Tibial nerve (tissue), 4 donors: ENCODE measurements around the gene BFSP1. TPM values are rescaled to one million over a fixed set of nuclear protein-coding genes. Genes with fewer than 3 reads are reported as not detected.

ENCODE experiments used
- DNase-seq, 2 donors: peaks; one replicate each; pipeline ENCODE4 v3.0.0-alpha.2; 2019; ENCODE audit warnings: low spot score in 2 of 2
- H3K27ac ChIP-seq, 4 donors: fragments of 200-600 bp; sonication (generic) in 3 of 4; one replicate each; pipeline ENCODE4 v1.5.1; 2017 to 2019; ENCODE audit warnings: mild to moderate bottlenecking in 1 of 4
- H3K27me3 ChIP-seq, 2 donors: fragments of 200-600 bp; sonication (generic) in 1 of 2; one replicate each; pipeline versions ENCODE4 v1.5.1 to v1.6.0; 2017 to 2019
- H3K36me3 ChIP-seq, 3 donors: fragments of 200-600 bp; sonication (generic); one replicate each; pipeline ENCODE4 v1.5.1; 2018 to 2019
- H3K4me1 ChIP-seq, 4 donors: fragments of 200-600 bp; sonication (generic) in 3 of 4; one replicate each; pipeline ENCODE4 v1.5.1; 2017 to 2019
- H3K4me3 ChIP-seq, 4 donors: fragments of 200-600 bp; sonication (generic) in 3 of 4; one replicate each; pipeline ENCODE4 v1.5.1; 2017 to 2019; ENCODE audit warnings: mild to moderate bottlenecking in 1 of 4, moderate library complexity in 1 of 4
- H3K9me3 ChIP-seq, 4 donors: fragments of 200-600 bp; sonication (generic) in 3 of 4; one replicate each; pipeline ENCODE4 v1.5.1; 2017 to 2019
- EP300 ChIP-seq, 2 donors: sonication (generic); formaldehyde crosslinking; IDR thresholded peaks; one replicate each; pipeline ENCODE4 v1.6.1; 2017; ENCODE audit warnings: antibody characterized with exemption in 2 of 2, mild to moderate bottlenecking in 1 of 2
- POLR2A ChIP-seq, 2 donors: fragments of 450-650 bp; IDR thresholded peaks; one replicate each; pipeline ENCODE4 v1.6.1; 2017; ENCODE audit warnings: antibody characterized with exemption in 2 of 2, mild to moderate bottlenecking in 2 of 2, moderate library complexity in 2 of 2
- WGBS, 2 donors: methylation state at CpG; one replicate each; pipeline ENCODE4 v1.1.5; 2018; 5-methylcytosine and 5-hydroxymethylcytosine counted together
- total RNA-seq, 4 donors: library from RNA; depleted of rRNA; stranded (reverse); fragments of >200 nt; gene quantifications; one replicate each; pipeline ENCODE4 v1.1.0, GENCODE V29; 2016
- TF ChIP-seq, protein P1 (sequence below), 5 experiments: fragments of 200-600 bp in 3 of 5; fragments of 450-650 bp in 2 of 5; sonication (generic) in 3 of 5; IDR thresholded peaks; one replicate each; pipeline ENCODE4 v1.5.1; 2016 to 2019; ENCODE audit warnings: antibody characterized with exemption in 5 of 5, mild to moderate bottlenecking in 3 of 5, moderate library complexity in 2 of 5

The BFSP1 gene
- total RNA-seq, 4 donors from 2014 or later = 0.39 to 5.9 (median 0.63) TPM; not detected in 1

DNA sequence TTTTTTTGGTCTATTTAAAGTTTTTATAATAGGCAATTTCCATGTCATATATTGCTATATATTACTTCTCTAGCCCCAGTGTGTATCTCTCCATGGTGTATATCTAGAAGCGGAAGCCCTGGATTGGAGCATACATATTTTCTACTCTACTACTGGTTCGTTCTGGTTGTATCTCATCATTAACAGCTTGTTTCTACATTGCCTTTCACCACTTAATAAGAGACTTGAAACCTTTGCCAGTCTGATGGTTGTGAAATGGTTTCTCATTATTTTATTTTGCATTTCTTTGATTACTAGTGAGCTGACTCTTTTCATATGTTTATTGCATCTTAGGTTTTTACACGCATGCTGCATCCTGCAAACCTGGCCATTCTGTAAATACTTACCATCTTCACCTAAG is 42.3 kb upstream of the BFSP1 start:
- Histone ChIP-seq H3K27ac (peak overlapping the region in 1 of 4 donors; percentile 6), H3K27me3 (no peaks in the 10 kb centered on the region), H3K4me1 (peaks cover 0 to 54% (median 4%) of the 10 kb centered on the region in 4 donors), H3K9me3 (no peaks in the 10 kb centered on the region), H3K36me3 (no peaks in the 10 kb centered on the region), H3K4me3 (no peak overlapping the region)
- no peak for DNase-seq
- WGBS, 2 donors = 78 to 84% methylated on average over 3 of the region's 3 CpGs
- no peak for TF ChIP-seq EP300 (IDR thresholded peaks at IDR 0.05)
- TF ChIP-seq, protein P1, sequence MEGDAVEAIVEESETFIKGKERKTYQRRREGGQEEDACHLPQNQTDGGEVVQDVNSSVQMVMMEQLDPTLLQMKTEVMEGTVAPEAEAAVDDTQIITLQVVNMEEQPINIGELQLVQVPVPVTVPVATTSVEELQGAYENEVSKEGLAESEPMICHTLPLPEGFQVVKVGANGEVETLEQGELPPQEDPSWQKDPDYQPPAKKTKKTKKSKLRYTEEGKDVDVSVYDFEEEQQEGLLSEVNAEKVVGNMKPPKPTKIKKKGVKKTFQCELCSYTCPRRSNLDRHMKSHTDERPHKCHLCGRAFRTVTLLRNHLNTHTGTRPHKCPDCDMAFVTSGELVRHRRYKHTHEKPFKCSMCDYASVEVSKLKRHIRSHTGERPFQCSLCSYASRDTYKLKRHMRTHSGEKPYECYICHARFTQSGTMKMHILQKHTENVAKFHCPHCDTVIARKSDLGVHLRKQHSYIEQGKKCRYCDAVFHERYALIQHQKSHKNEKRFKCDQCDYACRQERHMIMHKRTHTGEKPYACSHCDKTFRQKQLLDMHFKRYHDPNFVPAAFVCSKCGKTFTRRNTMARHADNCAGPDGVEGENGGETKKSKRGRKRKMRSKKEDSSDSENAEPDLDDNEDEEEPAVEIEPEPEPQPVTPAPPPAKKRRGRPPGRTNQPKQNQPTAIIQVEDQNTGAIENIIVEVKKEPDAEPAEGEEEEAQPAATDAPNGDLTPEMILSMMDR (IDR thresholded peaks at IDR 0.05) = no peak
- TF ChIP-seq POLR2A (IDR thresholded peaks at IDR 0.05) = no peak

DNA sequence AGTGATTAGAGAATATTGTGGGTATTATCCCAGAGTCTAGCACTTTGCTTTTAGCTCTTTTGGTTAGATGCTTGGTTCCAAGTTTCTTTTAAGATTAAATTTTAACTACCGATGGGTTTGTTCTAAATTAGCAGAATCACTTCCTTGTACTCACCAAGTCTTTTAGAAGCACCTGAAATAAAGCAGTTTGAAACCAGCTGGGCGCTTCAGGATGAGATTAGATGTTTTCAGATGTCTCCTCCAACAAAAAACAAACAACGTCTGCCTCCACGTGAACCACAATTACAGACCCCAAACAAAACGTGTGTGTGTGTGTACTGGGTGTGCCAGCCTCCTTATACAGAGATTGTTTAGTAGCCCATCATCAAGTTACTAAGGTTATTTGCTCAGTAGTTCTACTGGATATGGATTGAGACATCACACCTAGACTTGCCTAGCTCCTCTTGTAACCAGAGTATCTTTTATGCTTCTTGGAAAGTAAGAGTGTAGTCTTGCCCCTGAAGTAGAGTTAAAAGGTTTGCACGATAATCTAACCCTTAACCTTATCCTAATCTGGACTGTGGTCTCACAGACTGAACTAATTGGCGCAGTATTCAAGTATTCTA is 41.0 kb upstream of the BFSP1 start:
- 54 to 61% methylated on average over 7 of the region's 7 CpGs for WGBS, 2 donors
- TF ChIP-seq, protein P1 (IDR thresholded peaks at IDR 0.05) = no peak
- no peak for TF ChIP-seq EP300 (IDR thresholded peaks at IDR 0.05)
- no peak for TF ChIP-seq POLR2A (IDR thresholded peaks at IDR 0.05)
- Histone ChIP-seq H3K36me3 (no peaks in the 10 kb centered on the region), H3K4me1 (peaks cover 0 to 61% (median 7%) of the 10 kb centered on the region in 4 donors), H3K9me3 (no peaks in the 10 kb centered on the region), H3K4me3 (peak overlapping the region in 1 of 4 donors; percentile 87), H3K27me3 (no peaks in the 10 kb centered on the region), H3K27ac (peak overlapping the region in 1 of 4 donors; percentile 97)
- no peak for DNase-seq

- no peak for DNase-seq
- 24 to 32% methylated on average over 6 of the region's 6 CpGs for WGBS, 2 donors
- Histone ChIP-seq H3K27me3 (no peaks in the 10 kb centered on the region), H3K36me3 (no peaks in the 10 kb centered on the region), H3K27ac (peak overlapping the region; percentile 91 to 99 (median 98)), H3K4me1 (peaks cover 0 to 54% (median 7%) of the 10 kb centered on the region in 4 donors), H3K9me3 (no peaks in the 10 kb centered on the region), H3K4me3 (peak overlapping the region; percentile 84 to 96 (median 91))
- TF ChIP-seq POLR2A (IDR thresholded peaks at IDR 0.05) (no peak), EP300 (IDR thresholded peaks at IDR 0.05) (no peak)
- TF ChIP-seq, protein P1 (IDR thresholded peaks at IDR 0.05) = no peak
Observed at GRCh38 chr20:17571153-17571527, 40.0 kb upstream of the BFSP1 start.

DNA sequence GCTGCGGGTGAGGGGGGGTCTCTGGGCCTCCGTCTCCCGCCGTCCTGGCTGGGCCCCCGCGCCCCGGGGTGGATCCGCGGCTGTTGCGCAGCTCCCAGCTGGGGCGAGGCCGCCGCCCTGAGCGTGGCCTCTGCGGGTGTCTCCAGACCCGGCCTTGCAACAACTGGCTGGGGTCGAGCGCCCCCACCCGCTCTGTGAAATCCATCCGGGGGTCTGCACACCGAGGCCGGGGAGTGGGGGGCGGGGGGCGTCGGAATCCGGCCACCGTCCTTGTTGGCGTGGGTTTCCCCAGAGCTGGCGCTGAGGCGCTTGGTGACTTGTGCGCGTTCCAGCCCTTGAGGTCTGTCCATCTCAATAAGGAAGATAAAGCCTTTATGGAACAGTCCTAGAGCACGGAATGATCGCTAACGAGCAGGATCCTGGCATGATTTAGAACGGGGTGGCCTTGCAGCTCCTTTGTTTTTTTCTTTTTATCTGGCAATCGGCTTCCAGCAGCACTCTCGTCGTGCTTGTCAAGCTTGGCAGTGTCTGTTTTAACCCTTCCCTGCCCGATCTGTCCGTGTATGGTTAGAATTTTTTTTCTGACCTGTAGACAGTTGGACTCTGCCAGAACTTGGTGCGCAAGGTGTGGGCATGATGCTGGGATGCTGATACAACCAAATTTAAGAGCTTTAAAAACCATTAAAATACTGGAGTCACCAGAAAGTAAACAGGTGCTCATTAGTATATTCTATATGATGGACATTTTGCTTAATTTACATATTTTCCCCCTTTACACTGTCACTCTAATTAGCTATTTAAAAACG is 39.4 kb upstream of the BFSP1 start:
- peak overlapping the region; percentile 91 to 99 (median 98) for H3K27ac ChIP-seq
- peaks cover 0 to 51% (median 7%) of the 10 kb centered on the region in 4 donors for H3K4me1 ChIP-seq
- H3K9me3 ChIP-seq = no peaks in the 10 kb centered on the region
- TF ChIP-seq EP300 (IDR thresholded peaks at IDR 0.05) = no peak
- no peak for TF ChIP-seq POLR2A (IDR thresholded peaks at IDR 0.05)
- DNase-seq = peak; percentile 23 to 42
- H3K36me3 ChIP-seq = no peaks in the 10 kb centered on the region
- peak overlapping the region; percentile 84 to 96 (median 91) for H3K4me3 ChIP-seq
- 1 to 2% methylated on average over 17 to 28 of the region's 43 CpGs for WGBS, 2 donors
- no peaks in the 10 kb centered on the region for H3K27me3 ChIP-seq

DNA sequence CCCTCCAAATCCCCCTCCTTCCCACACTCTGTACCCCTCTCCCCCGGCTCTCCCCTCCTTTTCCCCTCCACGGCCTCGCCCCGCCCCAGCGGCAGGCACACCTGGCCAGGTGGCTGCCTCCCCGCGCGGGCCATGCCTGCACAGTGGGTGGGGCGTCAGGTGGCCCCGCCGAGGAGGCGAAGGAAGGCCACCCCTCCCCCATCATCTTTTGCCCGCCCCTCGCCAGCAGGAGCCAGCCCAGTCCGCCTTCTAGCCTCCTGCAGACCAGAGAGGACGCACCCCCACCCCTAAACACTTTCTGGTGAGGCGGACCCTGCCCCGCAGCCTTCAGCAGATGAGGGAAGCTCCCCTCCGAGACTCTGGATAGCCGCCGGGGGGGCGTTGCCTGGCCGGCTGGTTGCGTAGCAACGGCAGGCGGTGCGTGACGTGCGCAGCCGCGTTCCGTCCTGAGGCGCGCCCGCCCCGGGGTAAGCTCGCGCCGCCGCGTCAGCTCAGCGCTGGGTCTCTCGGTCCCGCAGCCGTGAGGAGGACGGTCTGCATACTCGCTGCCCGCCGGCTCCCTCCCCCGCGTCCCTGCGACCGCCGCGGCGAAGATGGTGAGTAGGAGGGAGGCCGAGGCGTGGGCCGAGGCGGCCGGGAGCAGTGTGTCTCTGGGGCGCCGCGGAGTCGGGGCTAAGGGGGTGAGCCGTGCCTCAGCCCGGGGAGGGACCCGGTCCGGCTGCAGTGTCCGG is 38.6 kb upstream of the BFSP1 start, which contains the start of gene DSTN:
Gene DSTN, plus strand, starts transcription at position 460 of the 731 bp plus-strand sequence. Its CDS starts 134 bp downstream, at position 594.
- Histone ChIP-seq H3K9me3 (no peaks in the 10 kb centered on the region), H3K4me1 (peaks cover 0 to 45% (median 7%) of the 10 kb centered on the region in 4 donors), H3K36me3 (no peaks in the 10 kb centered on the region), H3K27ac (peak within 1 kb of the TSS; percentile 91 to 99 (median 98)), H3K4me3 (peak within 1 kb of the TSS; percentile 84 to 96 (median 91)), H3K27me3 (no peaks in the 10 kb centered on the region)
- peak; percentile 85 to 88 for DNase-seq
- 0% methylated on average over 21 to 26 of the region's 70 CpGs for WGBS, 2 donors
- TF ChIP-seq POLR2A (IDR thresholded peaks at IDR 0.05) = peak; percentile 96 to 97
- TF ChIP-seq, protein P1 (IDR thresholded peaks at IDR 0.05) = peak in 1 of 5 experiments; percentile 43
- TF ChIP-seq EP300 (IDR thresholded peaks at IDR 0.05) = peak; percentile 47 to 98
